ENCODE results near the gene DNM3. TPM values are rescaled to one million over a fixed set of nuclear protein-coding genes. Genes with fewer than 3 reads are reported as not detected.
A peak's percentile ranks its signal among the peaks of the same experiment; 100 is the strongest.

Gene DNM3
- total RNA-seq, 1 donor from 2014 or later: 1.1 TPM

DNA sequence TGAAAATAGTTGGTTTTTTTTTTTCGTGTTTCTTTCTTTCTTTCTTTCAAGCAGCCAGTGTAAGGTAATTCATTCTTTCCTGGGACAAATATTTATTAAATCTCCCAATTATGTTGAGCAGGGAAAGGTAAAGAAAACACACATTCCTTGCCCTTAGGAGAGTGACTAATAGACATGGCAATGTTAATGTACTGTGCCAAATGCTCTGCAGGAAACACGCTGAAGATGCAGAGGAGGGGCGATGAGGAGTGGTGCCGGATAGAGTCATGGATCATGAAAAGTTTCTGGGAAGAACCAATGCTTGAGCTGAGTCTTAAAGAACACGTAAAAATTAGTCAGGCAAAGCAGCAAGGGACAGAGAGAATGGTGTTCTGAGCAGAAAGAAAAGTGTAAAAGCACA is 199.2 kb downstream of the DNM3 start:
- Histone ChIP-seq H4K20me1 (ENCODE audit: low read depth) (no peaks in the 10 kb centered on the region), H3K79me2 (ENCODE audit: low read depth) (no peaks in the 10 kb centered on the region), H3K4me2 (no peak overlapping the region), H2AFZ (replicated peaks) (no peak overlapping the region), H3K9ac (no peak overlapping the region), H3K9me3 (ENCODE audit: low read depth) (no peaks in the 10 kb centered on the region), H3K27ac (no peak overlapping the region), H3K4me1 (peaks cover 3% of the 10 kb centered on the region), H3K36me3 (no peaks in the 10 kb centered on the region), H3K4me3 (no peak overlapping the region), H3F3A (ENCODE audit: low read depth) (no peaks in the 10 kb centered on the region), H3K27me3 (no peaks in the 10 kb centered on the region)
- TF ChIP-seq CTCF (IDR thresholded peaks at IDR 0.05) (no peak), EZH2 (IDR thresholded peaks at IDR 0.05) (no peak), EZH2phosphoT487 (IDR thresholded peaks at IDR 0.05) (no peak)
- H3K9me3 Mint-ChIP-seq: no peaks in the 10 kb centered on the region
- no peak for DNase-seq (ENCODE audit: low spot score)
- no peaks in the 10 kb centered on the region for H3K4me1 Mint-ChIP-seq
- no peak overlapping the region for H3K27ac Mint-ChIP-seq
- peaks cover 2% of the 10 kb centered on the region for H3K27me3 Mint-ChIP-seq (ENCODE audit: insufficient read depth, low read depth)
- H3K4me3 Mint-ChIP-seq: no peak overlapping the region
- H3K36me3 Mint-ChIP-seq: no peaks in the 10 kb centered on the region

- no peaks in the 10 kb centered on the region for H3K9me3 Mint-ChIP-seq
- Histone ChIP-seq H4K20me1 (ENCODE audit: low read depth) (no peaks in the 10 kb centered on the region), H3K4me2 (no peak overlapping the region), H3K9ac (no peak overlapping the region), H3K27me3 (no peaks in the 10 kb centered on the region), H3K79me2 (ENCODE audit: low read depth) (no peaks in the 10 kb centered on the region), H2AFZ (replicated peaks) (no peak overlapping the region), H3F3A (ENCODE audit: low read depth) (no peaks in the 10 kb centered on the region), H3K36me3 (no peaks in the 10 kb centered on the region), H3K27ac (no peak overlapping the region), H3K4me1 (peaks cover 3% of the 10 kb centered on the region), H3K9me3 (ENCODE audit: low read depth) (no peaks in the 10 kb centered on the region), H3K4me3 (no peak overlapping the region)
- no peaks in the 10 kb centered on the region for H3K4me1 Mint-ChIP-seq
- H3K4me3 Mint-ChIP-seq: no peak overlapping the region
- no peak for TF ChIP-seq CTCF (IDR thresholded peaks at IDR 0.05)
- no peak for TF ChIP-seq EZH2phosphoT487 (IDR thresholded peaks at IDR 0.05)
- no peak for TF ChIP-seq EZH2 (IDR thresholded peaks at IDR 0.05)
- no peaks in the 10 kb centered on the region for H3K36me3 Mint-ChIP-seq
- no peak for DNase-seq (ENCODE audit: low spot score)
- peaks cover 2% of the 10 kb centered on the region for H3K27me3 Mint-ChIP-seq (ENCODE audit: insufficient read depth, low read depth)
- no peak overlapping the region for H3K27ac Mint-ChIP-seq
These were observed 199.8 kb downstream of the DNM3 start for GRCh38 chr1:172041102-172041501.

DNA sequence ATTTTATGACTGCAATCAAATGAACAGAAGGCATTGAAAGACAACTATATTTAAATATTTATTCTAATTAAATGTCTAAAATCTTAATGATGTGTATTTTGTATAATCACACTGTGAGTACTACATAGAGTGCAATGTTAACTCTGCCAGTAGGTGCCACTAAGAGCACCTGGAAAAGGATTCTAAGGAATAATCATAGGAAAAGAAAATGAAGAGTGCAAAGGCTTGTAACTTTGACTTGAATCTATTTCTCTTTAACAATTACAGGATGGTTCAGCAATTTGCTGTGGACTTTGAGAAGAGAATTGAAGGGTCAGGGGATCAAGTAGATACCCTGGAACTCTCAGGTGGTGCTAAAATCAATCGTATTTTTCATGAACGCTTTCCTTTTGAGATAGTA is 200.4 kb downstream of the DNM3 start:
- no peak for TF ChIP-seq EZH2 (IDR thresholded peaks at IDR 0.05)
- TF ChIP-seq CTCF (IDR thresholded peaks at IDR 0.05): peak; percentile 44
- Histone ChIP-seq H4K20me1 (ENCODE audit: low read depth) (no peaks in the 10 kb centered on the region), H3F3A (ENCODE audit: low read depth) (no peaks in the 10 kb centered on the region), H3K9ac (no peak overlapping the region), H3K4me3 (no peak overlapping the region), H3K4me1 (peaks cover 3% of the 10 kb centered on the region), H3K9me3 (ENCODE audit: low read depth) (no peaks in the 10 kb centered on the region), H3K4me2 (no peak overlapping the region), H3K36me3 (no peaks in the 10 kb centered on the region), H3K27ac (no peak overlapping the region), H2AFZ (replicated peaks) (no peak overlapping the region), H3K79me2 (ENCODE audit: low read depth) (no peaks in the 10 kb centered on the region), H3K27me3 (no peaks in the 10 kb centered on the region)
- no peak overlapping the region for H3K4me3 Mint-ChIP-seq
- H3K27me3 Mint-ChIP-seq (ENCODE audit: insufficient read depth, low read depth): peaks cover 2% of the 10 kb centered on the region
- H3K36me3 Mint-ChIP-seq: no peaks in the 10 kb centered on the region
- H3K27ac Mint-ChIP-seq: no peak overlapping the region
- DNase-seq (ENCODE audit: low spot score): no peak
- no peaks in the 10 kb centered on the region for H3K4me1 Mint-ChIP-seq
- H3K9me3 Mint-ChIP-seq: no peaks in the 10 kb centered on the region

GRCh38 chr1:172043900-172044299 is 202.6 kb downstream of the DNM3 start:
- H3K9ac ChIP-seq: no peak overlapping the region
- Mint-ChIP-seq H3K27me3 (ENCODE audit: insufficient read depth, low read depth) (peaks cover 2% of the 10 kb centered on the region), H3K4me3 (no peak overlapping the region), H3K36me3 (no peaks in the 10 kb centered on the region), H3K27ac (no peak overlapping the region), H3K9me3 (no peaks in the 10 kb centered on the region), H3K4me1 (no peaks in the 10 kb centered on the region)
- H4K20me1 ChIP-seq (ENCODE audit: low read depth): no peaks in the 10 kb centered on the region
- no peaks in the 10 kb centered on the region for H3K79me2 ChIP-seq (ENCODE audit: low read depth)
- no peak for TF ChIP-seq CTCF (IDR thresholded peaks at IDR 0.05)
- TF ChIP-seq EZH2 (IDR thresholded peaks at IDR 0.05): no peak
- no peak for TF ChIP-seq EZH2phosphoT487 (IDR thresholded peaks at IDR 0.05)
- no peak overlapping the region for H3K4me2 ChIP-seq
- H3K4me1 ChIP-seq: peaks cover 1% of the 10 kb centered on the region
- H2AFZ ChIP-seq (replicated peaks): no peak overlapping the region
- H3K27me3 ChIP-seq: no peaks in the 10 kb centered on the region
- H3K27ac ChIP-seq: no peak overlapping the region
- H3F3A ChIP-seq (ENCODE audit: low read depth): no peaks in the 10 kb centered on the region
- no peaks in the 10 kb centered on the region for H3K9me3 ChIP-seq (ENCODE audit: low read depth)
- H3K4me3 ChIP-seq: no peak overlapping the region
- H3K36me3 ChIP-seq: no peaks in the 10 kb centered on the region
- no peak for DNase-seq (ENCODE audit: low spot score)

All from neural progenitor cell (in vitro differentiated cells).